ENCODE data around the gene ASB11. TPM values are rescaled to one million over a fixed set of nuclear protein-coding genes. Genes with fewer than 3 reads are reported as not detected.

Gene ASB11
- total RNA-seq, 2 donors from 2014 or later, result not detected

GRCh38 chrX:15299941-15300851 lies 15.2 kb downstream of the ASB11 start:
- no peaks in the 10 kb centered on the region for H3K4me1 ChIP-seq (ENCODE audit: control insufficient read depth in 1 of 2, low read depth in 2 of 2)
- H3K4me3 ChIP-seq, result no peak overlapping the region

GRCh38 chrX:15298780-15299179 lies 16.7 kb downstream of the ASB11 start:
- Histone ChIP-seq H3K9me3 (no peaks in the 10 kb centered on the region), H3K4me3 (no peak overlapping the region), H3K4me1 (ENCODE audit: control insufficient read depth in 1 of 2, low read depth in 2 of 2) (no peaks in the 10 kb centered on the region), H3K27ac (peak overlapping the region in 1 of 2 donors; percentile 26), H3K27me3 (replicated peaks; ENCODE audit: insufficient read depth) (no peaks in the 10 kb centered on the region), H3K36me3 (no peaks in the 10 kb centered on the region)
- TF ChIP-seq CTCF (IDR thresholded peaks at IDR 0.05), result no peak
- ATAC-seq (ENCODE audit: insufficient number of reproducible peaks, low FRiP score, low read depth) (no peak), DNase-seq (ENCODE audit: low spot score) (no peak)

More at GRCh38 chrX:15299941-15300851, 15.2 kb downstream of the ASB11 start:
- no peaks in the 10 kb centered on the region for H3K36me3 ChIP-seq
- H3K27ac ChIP-seq, result no peak overlapping the region
- ATAC-seq (ENCODE audit: insufficient number of reproducible peaks, low FRiP score, low read depth) (no peak), DNase-seq (ENCODE audit: low spot score) (no peak)
- peak; percentile 31 for TF ChIP-seq CTCF (IDR thresholded peaks at IDR 0.05)
- H3K9me3 ChIP-seq, result no peaks in the 10 kb centered on the region
- no peaks in the 10 kb centered on the region for H3K27me3 ChIP-seq (replicated peaks; ENCODE audit: insufficient read depth)

GRCh38 chrX:15298201-15298600 lies 17.2 kb downstream of the ASB11 start:
- H3K4me3 ChIP-seq, result no peak overlapping the region
- no peaks in the 10 kb centered on the region for H3K4me1 ChIP-seq (ENCODE audit: control insufficient read depth in 1 of 2, low read depth in 2 of 2)
- no peak for DNase-seq (ENCODE audit: low spot score)
- no peaks in the 10 kb centered on the region for H3K36me3 ChIP-seq
- ATAC-seq (ENCODE audit: insufficient number of reproducible peaks, low FRiP score, low read depth), result no peak
- H3K27ac ChIP-seq, result peak overlapping the region in 1 of 2 donors; percentile 26
- H3K27me3 ChIP-seq (replicated peaks; ENCODE audit: insufficient read depth), result no peaks in the 10 kb centered on the region
- TF ChIP-seq CTCF (IDR thresholded peaks at IDR 0.05), result no peak
- H3K9me3 ChIP-seq, result no peaks in the 10 kb centered on the region

GRCh38 chrX:15293451-15293850 lies 22.0 kb downstream of the ASB11 start:
- TF ChIP-seq CTCF (IDR thresholded peaks at IDR 0.05), result no peak
- Histone ChIP-seq H3K9me3 (no peaks in the 10 kb centered on the region), H3K27me3 (replicated peaks; ENCODE audit: insufficient read depth) (no peaks in the 10 kb centered on the region), H3K36me3 (no peaks in the 10 kb centered on the region), H3K4me1 (ENCODE audit: control insufficient read depth in 1 of 2, low read depth in 2 of 2) (no peaks in the 10 kb centered on the region), H3K27ac (no peak overlapping the region), H3K4me3 (no peak overlapping the region)
- ATAC-seq (ENCODE audit: insufficient number of reproducible peaks, low FRiP score, low read depth) (no peak), DNase-seq (ENCODE audit: low spot score) (no peak)

GRCh38 chrX:15292861-15293260 lies 22.6 kb downstream of the ASB11 start:
- ATAC-seq (ENCODE audit: insufficient number of reproducible peaks, low FRiP score, low read depth) (no peak), DNase-seq (ENCODE audit: low spot score) (no peak)
- Histone ChIP-seq H3K4me3 (no peak overlapping the region), H3K36me3 (no peaks in the 10 kb centered on the region), H3K4me1 (ENCODE audit: control insufficient read depth in 1 of 2, low read depth in 2 of 2) (no peaks in the 10 kb centered on the region), H3K27ac (no peak overlapping the region), H3K27me3 (replicated peaks; ENCODE audit: insufficient read depth) (no peaks in the 10 kb centered on the region), H3K9me3 (no peaks in the 10 kb centered on the region)
- no peak for TF ChIP-seq CTCF (IDR thresholded peaks at IDR 0.05)
